NB4 (cell line): ENCODE results near the gene ANTXR1.

Source experiments
- CTCF ChIP-seq: IDR thresholded peaks from one replicate; pipeline ENCODE4 v1.5.1; 2012; ENCODE audit warnings: low read depth, low read length
- MYC ChIP-seq: IDR thresholded peaks from 2 replicates; pipeline ENCODE4 v1.6.1; 2011; ENCODE audit warnings: low read depth, low read length
- POLR2A ChIP-seq: IDR thresholded peaks from 2 replicates; pipeline ENCODE4 v1.6.1; 2011; ENCODE audit warnings: mild to moderate bottlenecking; ENCODE audit not compliant: insufficient read length; ENCODE audit errors: extremely low read depth

GRCh38 chr2:69216535-69217332, 203.8 kb downstream of the ANTXR1 start:
- TF ChIP-seq CTCF: no peak
- no peak for TF ChIP-seq POLR2A
- TF ChIP-seq MYC: no peak
